Endothelial cell of umbilical vein (primary cell): Measurements from ENCODE around the gene SLC5A1. TPM values are rescaled to one million over a fixed set of nuclear protein-coding genes. Genes with fewer than 3 reads are reported as not detected.

ENCODE experiments used
- BruUV-seq: library from RNA; stranded (reverse); fragments of 400-500 nt; replicated peaks from 2 replicates; lab custom pipeline; 2021; lab: Mats Ljungman, UMichigan
- CTCF ChIA-PET: fragments of 300-600, 350-600 bp; sonication (Branson Sonifier 250); formaldehyde crosslinking; loops from one replicate; lab custom pipeline; 2021; ENCODE audit warnings: antibody characterized with exemption, inconsistent platforms; lab: Charles Lee
- POLR2A ChIA-PET: fragments of 300-600, 350-600 bp; sonication (Branson Sonifier 250); formaldehyde crosslinking; loops from one replicate; lab custom pipeline; 2021; ENCODE audit warnings: antibody characterized with exemption, inconsistent platforms; lab: Charles Lee
- DNase-seq: peaks from one replicate; pipeline ENCODE4 v3.0.0-alpha.2; 2011; ENCODE audit warnings: low read depth, low spot score
- FAIRE-seq: peaks from 2 replicates; lab custom pipeline; 2011; peaks lifted over from hg19 to GRCh38; lab: Jason Lieb, UNC
- H2AFZ ChIP-seq: 2 replicates; pipeline ENCODE4 v1.6.0; 2012; ENCODE audit warnings: low read depth, low read length, control low read depth, inconsistent platforms
- H3K27ac ChIP-seq: 2 replicates; pipeline ENCODE4 v1.5.1; 2011; ENCODE audit warnings: low read depth, mild to moderate bottlenecking, control low read depth, low read length, moderate library complexity; ENCODE audit not compliant: insufficient read depth
- H3K27me3 ChIP-seq, 2 experiments: 2 replicates each; pipeline versions ENCODE4 v1.6.0 to v1.6.1; 2011; ENCODE audit warnings: low read length in 2 of 2, mixed read lengths in 1 of 2; ENCODE audit not compliant: control insufficient read depth in 2 of 2, insufficient read depth in 2 of 2
- H3K36me3 ChIP-seq, 2 experiments: 2 replicates in 1 of 2; 3 replicates in 1 of 2; pipeline ENCODE4 v1.5.1; 2011; ENCODE audit warnings: low read length in 2 of 2, mild to moderate bottlenecking in 1 of 2, moderate library complexity in 1 of 2; ENCODE audit not compliant: control insufficient read depth in 2 of 2, insufficient read depth in 2 of 2; ENCODE audit errors: extremely low read depth in 1 of 2
- H3K4me1 ChIP-seq: 3 replicates; pipeline ENCODE4 v1.5.1; 2011; ENCODE audit warnings: mild to moderate bottlenecking, low read length; ENCODE audit not compliant: control insufficient read depth, insufficient read depth; ENCODE audit errors: extremely low read depth
- H3K4me2 ChIP-seq: 2 replicates; pipeline ENCODE4 v1.6.1; 2011; ENCODE audit warnings: low read length, control low read depth, mixed read lengths; ENCODE audit not compliant: insufficient read depth
- H3K4me3 ChIP-seq, 3 experiments: fragments of 200-600 bp in 1 of 3; sonication (generic), shearing (Covaris generic) in 1 of 3; replicated peaks in 1 of 3; 2 replicates each; pipeline ENCODE4 v1.5.1; 2011 to 2016; ENCODE audit warnings: control low read depth in 3 of 3, low read length in 3 of 3, mild to moderate bottlenecking in 2 of 3, inconsistent platforms in 1 of 3, low read depth in 1 of 3, moderate library complexity in 1 of 3; ENCODE audit not compliant: insufficient read depth in 1 of 3
- H3K79me2 ChIP-seq: 2 replicates; pipeline ENCODE4 v1.6.0; 2012; ENCODE audit warnings: low read length, inconsistent platforms; ENCODE audit not compliant: control insufficient read depth, insufficient read depth
- H3K9ac ChIP-seq: replicated peaks from 2 replicates; pipeline ENCODE3; 2011; ENCODE audit warnings: low read length, control low read depth; ENCODE audit not compliant: insufficient read depth; ENCODE audit errors: extremely low read depth
- H3K9me1 ChIP-seq: replicated peaks from 3 replicates; pipeline ENCODE4 v1.6.0; 2011; ENCODE audit warnings: mild to moderate bottlenecking, low read length; ENCODE audit not compliant: control insufficient read depth, insufficient read depth; ENCODE audit errors: extremely low read depth
- H3K9me3 ChIP-seq: replicated peaks from 2 replicates; pipeline ENCODE4 v1.5.1; 2012; ENCODE audit warnings: low read length, inconsistent platforms; ENCODE audit not compliant: control insufficient read depth, insufficient read depth
- H4K20me1 ChIP-seq: replicated peaks from 2 replicates; pipeline ENCODE3; 2011; ENCODE audit warnings: mild to moderate bottlenecking, low read length; ENCODE audit not compliant: control insufficient read depth, insufficient read depth; ENCODE audit errors: extremely low read depth
- EZH2 ChIP-seq: IDR thresholded peaks from 2 replicates; pipeline ENCODE4 v1.6.1; 2012; ENCODE audit warnings: borderline replicate concordance, low read depth, mild to moderate bottlenecking, moderate library complexity, low read length, inconsistent platforms; ENCODE audit not compliant: severe bottlenecking
- FOS ChIP-seq: IDR thresholded peaks from 2 replicates; pipeline ENCODE4 v1.6.1; 2011; ENCODE audit warnings: mild to moderate bottlenecking, low read length, moderate library complexity, borderline replicate concordance; ENCODE audit not compliant: insufficient read depth
- GATA2 ChIP-seq: IDR thresholded peaks from 2 replicates; pipeline ENCODE4 v1.7.0; 2011; ENCODE audit warnings: low read depth, mild to moderate bottlenecking, moderate library complexity, mixed read lengths, low read length; ENCODE audit not compliant: insufficient read length, insufficient read depth
- JUN ChIP-seq: IDR thresholded peaks from 2 replicates; pipeline ENCODE4 v1.6.1; 2011; ENCODE audit warnings: borderline replicate concordance, low read depth; ENCODE audit not compliant: insufficient read length, insufficient read depth
- MYC ChIP-seq: IDR thresholded peaks from one replicate; pipeline ENCODE4 v1.6.1; 2011; ENCODE audit warnings: mild to moderate bottlenecking, low read depth, low read length
- POLR2A ChIP-seq: IDR thresholded peaks from 2 replicates; pipeline ENCODE4 v1.6.1; 2012; ENCODE audit warnings: low read depth, mild to moderate bottlenecking, control low read depth, low read length
- POLR2AphosphoS5 ChIP-seq: IDR thresholded peaks from 2 replicates; pipeline ENCODE4 v1.6.1; 2012; ENCODE audit warnings: low read depth, mild to moderate bottlenecking, control low read depth, low read length, moderate library complexity; ENCODE audit not compliant: insufficient read depth
- dilution Hi-C: fragments of 300-500 bp; cut with MboI; formaldehyde crosslinking; loops from one replicate; pipeline ENCODE4 v1.15.0; 2019; ENCODE audit warnings: low sequenced_read_pairs; ENCODE audit not compliant: extremely low pct_ligation_motif_present
- intact Hi-C: fragments of 100-400 bp; cut with micrococcal nuclease; formaldehyde crosslinking; loops from one replicate; pipeline ENCODE4 v1.10.0; 2022
- polyA plus RNA-seq, 4 experiments: library from polyadenylated mRNA; depleted of rRNA in 3 of 4; stranded (reverse) in 3 of 4; unstranded in 1 of 4; fragments of >200 nt; gene quantifications; 2 replicates each; pipeline versions ENCODE4 v1.2.1 to v1.2.3, GENCODE V29; 2011 to 2012; ENCODE audit warnings: missing spikeins in 1 of 4
- total RNA-seq: library from RNA; stranded (reverse); gene quantifications from 2 replicates; pipeline ENCODE4 v1.2.3, GENCODE V29; 2021
- TF ChIP-seq, protein P1 (sequence below), 2 donors: IDR thresholded peaks; 1 replicate in 1 of 2; 2 replicates in 1 of 2; pipeline ENCODE4 v1.5.1; 2011; ENCODE audit warnings: low read length in 2 of 2, mild to moderate bottlenecking in 2 of 2, moderate library complexity in 2 of 2, control low read depth in 1 of 2, inconsistent platforms in 1 of 2, low read depth in 1 of 2; ENCODE audit not compliant: insufficient read depth in 1 of 2; ENCODE audit errors: extremely low read depth in 1 of 2
- TF ChIP-seq, protein P2 (sequence below): IDR thresholded peaks from 2 replicates; pipeline ENCODE4 v1.6.1; 2011; ENCODE audit not compliant: insufficient read depth, insufficient read length

The SLC5A1 gene
- total and polyA plus RNA-seq, 2 donors (not counting 3 experiments of a cell fraction or from before 2014, with no cell fraction given): not detected

DNA sequence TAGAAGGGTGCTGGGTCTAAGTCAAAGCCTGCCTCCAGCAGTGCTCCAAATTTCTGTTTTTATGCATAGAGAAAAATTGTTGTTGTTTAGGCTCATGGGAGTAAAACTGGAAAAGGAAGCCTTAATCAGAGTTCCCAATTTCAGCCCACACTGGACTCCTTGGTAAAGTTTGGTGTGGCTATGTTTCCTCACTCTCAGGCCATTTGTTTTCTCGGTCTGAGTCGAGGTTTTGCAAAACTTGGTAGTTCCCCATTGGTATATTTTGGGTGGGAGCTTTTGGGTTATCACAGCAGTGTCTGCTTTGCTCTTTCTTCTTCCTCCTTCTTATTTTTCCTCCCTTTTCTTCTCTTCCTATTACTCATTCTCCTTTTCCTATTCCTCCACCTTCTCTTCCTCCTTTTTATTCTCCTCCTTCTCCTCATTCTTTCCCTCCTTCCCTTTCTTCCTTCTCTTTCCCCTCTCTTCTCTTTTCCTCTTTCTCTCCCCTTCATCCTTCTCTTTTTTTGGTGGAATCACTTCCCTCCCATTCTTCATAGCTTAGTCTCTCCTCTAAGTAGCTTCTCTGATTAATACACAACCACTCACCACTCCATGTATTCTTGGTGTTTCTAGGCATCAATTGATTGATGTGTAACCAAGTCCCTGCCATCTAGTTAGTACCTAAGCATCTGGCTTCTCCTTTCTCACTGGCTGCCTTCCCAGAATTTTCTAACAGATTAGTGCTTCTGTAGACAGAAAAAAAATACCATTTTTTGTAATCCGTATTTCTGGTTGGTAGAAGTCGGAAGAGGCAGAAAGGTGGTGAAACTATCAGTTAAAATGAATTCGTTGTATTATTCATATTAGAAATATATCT, 10.1 kb downstream of the SLC5A1 start:
- intact Hi-C loops (no loop called here), dilution Hi-C loops (no loop called here)
- no peaks in the 10 kb centered on the region for H4K20me1 ChIP-seq
- no peak for FAIRE-seq
- H3K9me1 ChIP-seq: no peaks in the 10 kb centered on the region
- no peaks in the 10 kb centered on the region for H3K9me3 ChIP-seq
- ChIA-PET POLR2A (no interaction called here), CTCF (no interaction called here)
- no peak overlapping the region for H3K4me3 ChIP-seq
- H3K27ac ChIP-seq: no peak overlapping the region
- no peak overlapping the region for H2AFZ ChIP-seq
- BruUV-seq: no TSS peak
- no peaks in the 10 kb centered on the region for H3K79me2 ChIP-seq
- TF ChIP-seq, protein P1, sequence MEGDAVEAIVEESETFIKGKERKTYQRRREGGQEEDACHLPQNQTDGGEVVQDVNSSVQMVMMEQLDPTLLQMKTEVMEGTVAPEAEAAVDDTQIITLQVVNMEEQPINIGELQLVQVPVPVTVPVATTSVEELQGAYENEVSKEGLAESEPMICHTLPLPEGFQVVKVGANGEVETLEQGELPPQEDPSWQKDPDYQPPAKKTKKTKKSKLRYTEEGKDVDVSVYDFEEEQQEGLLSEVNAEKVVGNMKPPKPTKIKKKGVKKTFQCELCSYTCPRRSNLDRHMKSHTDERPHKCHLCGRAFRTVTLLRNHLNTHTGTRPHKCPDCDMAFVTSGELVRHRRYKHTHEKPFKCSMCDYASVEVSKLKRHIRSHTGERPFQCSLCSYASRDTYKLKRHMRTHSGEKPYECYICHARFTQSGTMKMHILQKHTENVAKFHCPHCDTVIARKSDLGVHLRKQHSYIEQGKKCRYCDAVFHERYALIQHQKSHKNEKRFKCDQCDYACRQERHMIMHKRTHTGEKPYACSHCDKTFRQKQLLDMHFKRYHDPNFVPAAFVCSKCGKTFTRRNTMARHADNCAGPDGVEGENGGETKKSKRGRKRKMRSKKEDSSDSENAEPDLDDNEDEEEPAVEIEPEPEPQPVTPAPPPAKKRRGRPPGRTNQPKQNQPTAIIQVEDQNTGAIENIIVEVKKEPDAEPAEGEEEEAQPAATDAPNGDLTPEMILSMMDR (IDR thresholded peaks at IDR 0.05; ENCODE audit: extremely low read depth in 1 of 2, insufficient read depth in 1 of 2, low read depth in 1 of 2, low read length in 2 of 2): no peak
- TF ChIP-seq POLR2A (no peak), MYC (no peak), FOS (no peak), JUN (no peak), EZH2 (no peak), GATA2 (no peak), POLR2AphosphoS5 (no peak)
- TF ChIP-seq, protein P2, sequence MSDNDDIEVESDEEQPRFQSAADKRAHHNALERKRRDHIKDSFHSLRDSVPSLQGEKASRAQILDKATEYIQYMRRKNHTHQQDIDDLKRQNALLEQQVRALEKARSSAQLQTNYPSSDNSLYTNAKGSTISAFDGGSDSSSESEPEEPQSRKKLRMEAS: no peak
- H3K4me1 ChIP-seq: no peaks in the 10 kb centered on the region
- DNase-seq: no peak
- no peaks in the 10 kb centered on the region for H3K36me3 ChIP-seq
- no peak overlapping the region for H3K4me2 ChIP-seq
- H3K9ac ChIP-seq: no peak overlapping the region
- H3K27me3 ChIP-seq: peaks cover 5 to 8% of the 10 kb centered on the region in 2 experiments
